Right lobe of liver (tissue), 4 donors: ENCODE measurements around the gene TMC4.

ENCODE experiments used
- CTCF ChIP-seq, 4 donors: fragments of 200-600 bp in 3 of 4; fragments of 450-650 bp in 1 of 4; IDR thresholded peaks; one replicate each; pipeline versions ENCODE4 v1.5.1 to v1.8.0; 2016 to 2022; ENCODE audit warnings: antibody characterized with exemption in 4 of 4, mild to moderate bottlenecking in 2 of 4
- POLR2A ChIP-seq: fragments of 450-650 bp; IDR thresholded peaks from one replicate; pipeline ENCODE4 v1.6.1; 2017; ENCODE audit warnings: antibody characterized with exemption, mild to moderate bottlenecking
- donor health status: DM: no; HTN: no; CAD: no.
- donor health status: DM: no; HTN: no; CAD: no.
- donor health status: DM: no; HTN: yes; CAD: no.

GRCh38 chr19:54197121-54197520, 24.2 kb upstream of the TMC4 start:
- TF ChIP-seq CTCF (IDR thresholded peaks at IDR 0.05) (no peak), POLR2A (no peak)
